Measurements from ENCODE around the gene TBC1D16.

Gene TBC1D16

DNA sequence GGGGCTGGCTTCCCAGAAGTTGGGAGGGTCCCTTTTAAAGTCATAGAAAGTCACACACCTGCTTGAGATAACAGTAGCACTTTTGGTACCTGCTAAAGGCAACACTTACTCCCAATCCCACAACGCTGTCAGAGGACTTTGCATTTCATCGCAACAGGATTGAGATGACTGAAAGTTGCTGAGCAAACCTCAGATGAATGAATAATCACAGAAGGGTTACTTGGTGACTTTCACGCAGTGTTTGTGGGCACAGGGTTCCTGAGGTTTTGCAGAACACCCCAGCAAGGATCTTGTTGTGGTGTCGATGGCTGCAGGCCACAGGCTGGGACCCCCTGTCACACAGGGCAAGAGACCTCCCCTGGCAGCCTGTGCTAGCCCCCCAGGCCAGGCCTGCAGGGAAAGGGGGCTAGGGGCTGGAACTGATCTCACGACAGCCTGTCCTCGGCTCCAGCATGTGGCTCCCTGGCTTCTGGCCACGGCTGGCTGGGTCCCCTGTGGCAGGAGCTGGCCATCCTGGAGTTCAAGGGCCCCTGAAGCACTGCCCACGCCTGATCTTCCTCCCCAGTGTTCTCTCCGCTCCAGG is 117.0 kb downstream of the TBC1D16 start:
- intact Hi-C loops (cut with DNase I; ENCODE audit: low total_unique reads): loop anchor here (10.0 kb wide), 1 partner anchor 74 kb away; no protein-coding TSS in a partner anchor
- DNase-seq: no peak
- TF ChIP-seq, protein P1, sequence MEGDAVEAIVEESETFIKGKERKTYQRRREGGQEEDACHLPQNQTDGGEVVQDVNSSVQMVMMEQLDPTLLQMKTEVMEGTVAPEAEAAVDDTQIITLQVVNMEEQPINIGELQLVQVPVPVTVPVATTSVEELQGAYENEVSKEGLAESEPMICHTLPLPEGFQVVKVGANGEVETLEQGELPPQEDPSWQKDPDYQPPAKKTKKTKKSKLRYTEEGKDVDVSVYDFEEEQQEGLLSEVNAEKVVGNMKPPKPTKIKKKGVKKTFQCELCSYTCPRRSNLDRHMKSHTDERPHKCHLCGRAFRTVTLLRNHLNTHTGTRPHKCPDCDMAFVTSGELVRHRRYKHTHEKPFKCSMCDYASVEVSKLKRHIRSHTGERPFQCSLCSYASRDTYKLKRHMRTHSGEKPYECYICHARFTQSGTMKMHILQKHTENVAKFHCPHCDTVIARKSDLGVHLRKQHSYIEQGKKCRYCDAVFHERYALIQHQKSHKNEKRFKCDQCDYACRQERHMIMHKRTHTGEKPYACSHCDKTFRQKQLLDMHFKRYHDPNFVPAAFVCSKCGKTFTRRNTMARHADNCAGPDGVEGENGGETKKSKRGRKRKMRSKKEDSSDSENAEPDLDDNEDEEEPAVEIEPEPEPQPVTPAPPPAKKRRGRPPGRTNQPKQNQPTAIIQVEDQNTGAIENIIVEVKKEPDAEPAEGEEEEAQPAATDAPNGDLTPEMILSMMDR (IDR thresholded peaks at IDR 0.05): no peak
- peaks cover 0 to 23% (median 17%) of the 10 kb centered on the region in 4 donors for H3K4me1 ChIP-seq
- H3K36me3 ChIP-seq: no peaks in the 10 kb centered on the region
- H3K27ac ChIP-seq: no peak overlapping the region
- no peaks in the 10 kb centered on the region for H3K9me3 ChIP-seq
- peaks cover 0 to 81% of the 10 kb centered on the region in 2 donors for H3K27me3 ChIP-seq
- H3K4me3 ChIP-seq: no peak overlapping the region

DNA sequence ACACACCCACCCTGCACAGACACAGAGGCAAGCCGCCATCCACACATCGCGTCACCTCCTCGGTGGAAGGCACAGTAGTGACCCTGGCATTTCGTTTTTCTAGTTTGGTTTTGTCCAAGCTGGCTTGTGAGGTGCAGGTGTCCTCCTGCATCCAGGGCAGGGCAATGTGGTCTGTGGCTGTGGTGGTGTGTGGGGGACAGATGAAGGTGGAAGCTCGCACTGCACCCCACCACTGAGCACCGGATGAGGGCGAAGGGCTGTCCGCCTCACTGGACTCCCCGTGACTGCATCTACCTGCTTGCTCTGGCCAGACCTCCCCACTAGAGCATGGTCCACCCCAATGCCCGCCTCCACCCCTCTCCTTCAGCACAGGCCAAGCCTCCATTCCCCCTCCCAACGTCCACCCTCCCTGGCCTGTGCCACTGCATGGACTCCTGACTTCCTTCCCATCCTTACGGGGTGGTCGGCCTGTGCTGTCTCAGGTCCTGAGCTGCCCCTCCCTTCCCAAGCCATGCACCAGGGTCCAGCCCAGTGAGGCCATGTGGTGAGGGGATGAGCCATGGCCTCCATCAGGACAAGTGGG is 117.7 kb downstream of the TBC1D16 start:
- no peaks in the 10 kb centered on the region for H3K9me3 ChIP-seq
- no peaks in the 10 kb centered on the region for H3K36me3 ChIP-seq
- no peak for DNase-seq
- intact Hi-C loops (cut with DNase I; ENCODE audit: low total_unique reads): loop anchor here (10.0 kb wide), 1 partner anchor 73 kb away; no protein-coding TSS in a partner anchor
- H3K4me3 ChIP-seq: no peak overlapping the region
- TF ChIP-seq, protein P1 (IDR thresholded peaks at IDR 0.05): no peak
- peaks cover 0 to 83% of the 10 kb centered on the region in 2 donors for H3K27me3 ChIP-seq
- H3K27ac ChIP-seq: no peak overlapping the region
- H3K4me1 ChIP-seq: peaks cover 0 to 23% (median 17%) of the 10 kb centered on the region in 4 donors

DNA sequence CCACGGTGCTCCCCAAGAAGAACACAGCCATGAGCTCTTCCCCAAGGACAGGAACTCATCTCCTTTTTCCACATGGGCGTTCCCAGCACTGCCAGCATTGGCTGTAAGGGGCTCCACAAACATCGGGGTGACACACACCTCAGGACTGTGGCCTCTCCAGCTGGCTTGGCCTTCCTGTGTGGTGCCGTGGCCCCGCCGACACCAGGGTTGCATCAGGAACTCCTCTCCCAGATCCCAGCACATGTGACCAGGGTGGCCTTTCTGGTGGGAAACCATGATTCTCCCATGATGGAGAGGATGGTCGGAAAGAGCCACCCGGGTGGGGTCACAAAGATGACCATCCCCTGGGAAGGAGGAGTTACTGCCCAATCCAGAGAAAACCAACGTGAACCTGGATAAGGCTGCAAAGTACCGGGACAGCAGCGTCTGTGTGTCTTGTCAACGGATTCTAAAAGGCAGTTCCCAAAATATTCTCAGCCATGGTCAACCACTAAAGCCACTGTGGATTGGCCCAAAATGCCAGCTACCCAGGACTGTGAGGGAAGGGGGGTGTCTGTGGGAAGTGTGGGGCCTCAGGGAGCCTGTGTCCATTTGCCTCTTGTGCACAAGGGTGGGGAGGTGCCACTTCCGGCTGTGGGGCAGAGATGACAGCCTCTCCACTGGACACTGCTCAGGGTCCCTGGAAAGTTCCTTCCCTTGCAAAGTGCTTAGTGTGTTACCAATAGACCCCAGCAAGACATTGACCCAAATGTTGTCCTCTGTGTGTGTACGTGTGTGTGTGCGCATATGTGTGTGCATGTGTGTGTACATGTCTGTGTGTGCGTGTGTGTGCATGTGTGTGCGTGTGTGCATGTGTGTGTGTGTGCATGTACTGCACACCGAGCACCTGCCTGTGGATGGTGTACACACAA is 118.4 kb downstream of the TBC1D16 start:
- Histone ChIP-seq H3K27ac (no peak overlapping the region), H3K4me3 (no peak overlapping the region), H3K36me3 (no peaks in the 10 kb centered on the region), H3K9me3 (no peaks in the 10 kb centered on the region), H3K27me3 (peaks cover 0 to 83% of the 10 kb centered on the region in 2 donors), H3K4me1 (peaks cover 0 to 23% (median 17%) of the 10 kb centered on the region in 4 donors)
- TF ChIP-seq, protein P1 (IDR thresholded peaks at IDR 0.05): no peak
- intact Hi-C loops (cut with DNase I; ENCODE audit: low total_unique reads): loop anchor here (10.0 kb wide), 1 partner anchor 72 kb away; no protein-coding TSS in a partner anchor
- DNase-seq: no peak

DNA sequence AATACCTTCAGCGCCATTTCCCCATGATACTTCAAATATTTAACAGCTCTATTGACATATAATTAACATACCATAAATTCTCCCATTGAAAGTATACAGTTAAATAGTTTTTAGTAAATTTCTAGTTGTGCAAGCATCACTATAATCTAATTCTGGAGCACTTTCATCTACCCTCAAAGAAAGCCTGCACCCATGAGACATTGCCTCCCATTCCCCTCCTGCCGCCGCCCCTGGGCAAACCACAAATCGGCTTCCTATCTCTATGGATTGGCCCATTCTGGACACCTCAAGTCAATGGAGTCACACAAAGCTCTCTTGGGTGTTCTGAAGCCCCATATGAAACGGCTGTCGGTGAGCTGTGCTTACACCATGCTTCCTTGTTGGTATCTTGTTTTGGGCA is 119.2 kb downstream of the TBC1D16 start:
- Histone ChIP-seq H3K36me3 (no peaks in the 10 kb centered on the region), H3K27me3 (peaks cover 0 to 82% of the 10 kb centered on the region in 2 donors)

More for the DNA sequence above, 119.2 kb downstream of the TBC1D16 start:
- no peak overlapping the region for H3K27ac ChIP-seq
- DNase-seq: no peak
- H3K4me3 ChIP-seq: no peak overlapping the region
- TF ChIP-seq, protein P1 (IDR thresholded peaks at IDR 0.05): no peak
- peaks cover 0 to 23% (median 17%) of the 10 kb centered on the region in 4 donors for H3K4me1 ChIP-seq
- H3K9me3 ChIP-seq: no peaks in the 10 kb centered on the region
- intact Hi-C loops (cut with DNase I; ENCODE audit: low total_unique reads): loop anchor here (10.0 kb wide), 1 partner anchor 72 kb away; no protein-coding TSS in a partner anchor
